Activated CD4-positive, CD25-positive, alpha-beta regulatory T cell (primary cell): ENCODE measurements around the gene GADD45GIP1.
"Not testable (repeated sequence)": the region's sequence is repeated elsewhere in the genome, so short reads cannot be mapped to it uniquely, and the experiment has no call there.

ENCODE experiments used
- DNase-seq, 4 experiments: peaks; one replicate each; lab custom pipeline; 2025; lab: John Stamatoyannopoulos, UW

Gene GADD45GIP1

DNA sequence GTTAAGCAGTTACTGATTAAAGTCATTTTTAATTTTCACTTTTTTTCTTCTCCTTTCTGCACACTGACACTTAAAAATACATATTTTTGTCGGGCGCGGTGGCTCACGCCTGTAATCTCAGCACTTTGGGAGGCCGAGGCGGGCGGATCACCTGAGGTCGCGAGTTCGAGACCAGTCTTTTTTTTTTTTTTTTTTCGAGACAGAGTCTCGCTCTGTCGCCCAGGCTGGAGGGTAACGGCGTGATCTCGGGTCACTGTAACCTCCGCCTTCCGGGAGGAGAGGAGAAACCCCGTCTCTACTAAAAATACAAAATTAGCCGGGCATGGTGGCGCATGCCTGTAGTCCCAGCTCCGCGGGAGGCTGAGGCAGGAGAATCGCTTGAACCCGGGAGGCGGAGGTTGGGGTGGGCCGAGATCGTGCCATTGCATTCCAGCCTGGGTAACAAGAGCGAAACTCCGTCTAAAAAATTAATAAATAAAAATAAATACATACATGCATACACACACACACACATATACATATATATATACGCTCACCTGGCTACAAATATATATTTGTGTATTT lies 448 bp upstream of the GADD45GIP1 start:
- DNase-seq: not testable (repeated sequence)

DNA sequence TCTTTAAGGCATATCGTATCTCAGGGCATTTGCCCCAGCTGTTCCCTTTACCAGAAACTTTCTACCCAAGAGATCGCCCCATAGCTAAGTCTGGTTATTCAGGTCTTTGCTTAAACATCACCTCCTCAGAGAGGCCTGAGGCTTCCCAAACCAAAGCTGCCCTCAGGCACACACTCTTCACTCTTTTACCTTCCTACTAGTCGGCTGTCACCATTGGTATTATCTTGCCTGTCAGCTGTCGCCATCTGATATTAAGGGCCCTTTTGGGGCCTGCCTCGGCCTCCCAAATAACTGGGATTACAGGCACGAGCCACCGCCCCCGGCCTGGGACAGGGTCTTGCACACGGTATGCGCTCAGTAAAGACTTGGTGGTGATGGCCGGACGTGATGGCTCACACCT lies 1.0 kb downstream of the GADD45GIP1 start:
- DNase-seq: no peak

DNA sequence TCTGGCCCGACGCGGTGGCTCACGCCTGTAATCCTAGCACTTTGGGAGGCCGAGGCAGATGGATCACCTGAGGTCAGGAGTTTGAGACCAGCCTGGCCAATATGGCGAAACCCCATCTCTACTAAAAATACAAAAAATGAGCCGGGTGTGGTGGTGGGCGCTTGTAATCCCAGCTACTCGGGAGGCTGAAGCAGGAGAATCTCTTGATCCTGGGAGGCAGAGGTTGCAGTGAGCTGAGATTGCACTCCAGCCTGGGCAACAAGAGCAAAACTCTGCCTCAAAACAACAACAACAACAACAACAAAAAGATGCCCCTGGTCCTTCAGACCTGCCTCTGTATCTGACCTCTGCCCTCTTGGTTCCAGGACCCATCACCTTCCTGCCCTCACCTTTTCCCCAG lies 1.4 kb downstream of the GADD45GIP1 start:
- not testable (repeated sequence) for DNase-seq

DNA sequence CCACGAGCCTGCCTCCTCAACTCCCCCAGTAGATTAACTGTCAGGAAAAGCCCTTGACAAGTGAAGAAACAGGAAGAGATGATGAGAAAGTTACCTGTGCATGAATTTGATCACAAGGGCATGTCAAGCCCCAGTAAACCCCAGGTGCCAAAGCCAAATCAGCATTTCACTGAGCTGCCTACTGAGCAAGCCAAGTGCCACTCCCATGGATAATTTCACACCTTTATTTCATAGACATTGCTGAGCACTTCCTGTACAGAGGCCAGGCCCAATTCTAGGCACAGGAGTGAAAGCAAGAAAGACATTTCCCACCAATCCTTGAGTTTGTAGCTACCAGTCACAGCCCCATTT lies 2.4 kb downstream of the GADD45GIP1 start:
- DNase-seq: no peak

DNA sequence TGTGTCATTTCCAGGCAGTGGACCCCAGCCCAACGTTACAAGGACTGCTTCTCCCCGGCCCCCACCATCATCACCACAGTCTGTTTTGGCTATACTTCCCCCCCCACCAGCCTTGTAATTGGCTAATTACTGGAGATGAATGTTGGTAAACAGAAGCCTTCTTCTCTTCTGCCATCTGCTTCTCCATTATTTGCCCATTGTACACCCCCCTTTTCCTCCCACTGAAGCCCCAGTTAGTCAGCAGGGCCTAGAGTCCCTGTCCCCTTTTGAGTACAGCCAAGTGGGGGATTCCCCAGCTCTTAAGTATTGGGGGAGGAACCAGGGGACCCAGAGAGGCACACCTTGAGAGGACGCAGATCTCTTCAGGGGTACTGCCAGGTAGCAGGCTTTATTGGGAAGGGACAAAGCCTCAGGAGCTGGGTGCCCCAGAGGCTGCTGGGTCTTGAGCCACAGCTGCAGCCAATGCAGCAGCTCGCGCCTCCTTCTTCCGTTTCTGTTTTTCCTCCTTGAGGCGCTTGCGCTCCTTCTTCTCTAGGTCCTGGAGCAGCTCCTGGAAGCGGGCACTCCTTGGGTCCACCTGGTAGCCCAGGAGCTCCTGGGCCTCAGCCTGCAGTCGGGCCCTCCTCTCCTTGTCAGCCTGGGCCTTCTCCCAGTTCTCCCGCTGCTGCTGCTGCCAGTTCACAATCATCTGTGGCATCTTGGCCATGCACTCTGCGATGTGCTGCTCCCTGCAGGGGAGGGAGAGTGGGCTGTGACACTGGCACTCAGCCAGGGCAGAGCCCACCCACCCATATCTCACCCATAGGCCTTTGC lies 3.0 kb downstream of the GADD45GIP1 start:
- no peak for DNase-seq

DNA sequence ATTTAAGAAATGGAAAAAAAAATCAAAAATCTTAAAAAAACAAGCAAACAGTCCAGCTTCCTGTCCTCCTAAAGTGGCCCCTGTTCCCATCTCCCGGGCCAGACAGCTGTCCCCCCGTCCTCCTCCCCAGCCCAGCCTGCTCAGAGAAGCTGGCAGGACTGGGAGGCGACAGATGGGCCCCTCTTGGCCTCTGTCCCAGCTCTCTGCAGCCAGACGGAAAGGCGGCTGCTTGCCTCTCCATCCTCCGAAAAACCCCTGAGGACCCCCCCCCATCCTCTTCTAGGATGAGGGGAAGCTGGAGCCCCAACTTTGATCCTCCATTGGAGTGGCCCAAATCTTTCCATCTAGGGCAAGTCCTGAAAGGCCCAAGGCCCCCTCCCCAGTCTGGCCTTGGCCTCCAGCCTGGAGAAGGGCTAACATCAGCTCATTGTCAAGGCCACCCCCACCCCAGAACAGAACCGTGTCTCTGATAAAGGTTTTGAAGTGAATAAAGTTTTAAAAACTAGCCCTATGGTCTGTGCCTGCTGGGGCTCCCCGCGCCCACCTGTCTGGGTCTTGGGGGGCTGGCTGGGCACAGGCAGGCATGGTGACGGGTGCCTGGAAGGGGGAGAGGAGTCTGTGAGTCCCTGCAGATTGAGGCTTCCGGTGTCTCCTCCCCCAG lies 3.8 kb downstream of the GADD45GIP1 start:
- DNase-seq: no peak

DNA sequence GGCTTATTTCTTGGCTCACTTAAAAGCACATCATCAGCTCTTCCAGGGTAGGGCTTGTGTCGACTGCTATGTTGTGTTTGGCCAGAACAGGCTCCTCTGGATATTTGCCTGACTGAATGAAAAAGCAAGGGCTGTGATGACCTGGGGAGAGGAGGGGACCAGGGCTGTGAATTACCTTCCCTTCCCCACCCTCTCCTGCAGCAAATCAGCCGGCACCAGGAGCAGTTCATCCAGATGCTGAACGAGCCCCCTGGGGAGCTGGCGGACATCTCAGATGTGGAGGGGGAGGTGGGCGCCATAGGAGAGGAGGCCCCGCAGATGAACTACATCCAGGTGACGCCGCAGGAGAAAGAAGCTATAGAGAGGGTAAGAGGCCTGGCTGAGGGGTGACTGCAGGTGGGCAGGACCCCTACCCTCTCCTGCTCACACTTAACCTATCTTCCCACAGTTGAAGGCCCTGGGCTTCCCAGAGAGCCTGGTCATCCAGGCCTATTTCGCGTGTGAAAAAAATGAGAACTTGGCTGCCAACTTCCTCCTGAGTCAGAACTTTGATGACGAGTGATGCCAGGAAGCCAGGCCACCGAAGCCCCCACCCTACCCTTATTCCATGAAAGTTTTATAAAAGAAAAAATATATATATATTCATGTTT lies 4.4 kb downstream of the GADD45GIP1 start:
- DNase-seq: no peak

DNA sequence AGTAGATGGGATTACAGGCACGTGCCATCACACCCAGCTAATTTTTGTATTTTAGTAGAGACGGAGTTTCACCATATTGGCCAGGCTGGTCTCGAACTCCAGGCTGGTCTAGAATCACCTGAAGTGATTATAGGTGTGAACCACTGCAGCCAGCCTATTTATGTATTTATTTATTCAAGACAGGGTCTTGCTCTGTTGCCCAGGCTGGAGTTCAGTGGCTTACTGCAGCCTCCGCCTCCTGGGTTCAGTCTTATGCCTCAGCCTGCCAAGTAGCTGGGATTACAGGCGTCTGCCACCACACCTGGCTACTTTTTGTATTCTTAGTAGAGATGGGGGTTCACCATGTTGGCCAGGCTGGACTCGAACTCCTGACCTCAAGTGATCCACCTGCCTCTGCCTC lies 5.0 kb downstream of the GADD45GIP1 start:
- not testable (repeated sequence) for DNase-seq

DNA sequence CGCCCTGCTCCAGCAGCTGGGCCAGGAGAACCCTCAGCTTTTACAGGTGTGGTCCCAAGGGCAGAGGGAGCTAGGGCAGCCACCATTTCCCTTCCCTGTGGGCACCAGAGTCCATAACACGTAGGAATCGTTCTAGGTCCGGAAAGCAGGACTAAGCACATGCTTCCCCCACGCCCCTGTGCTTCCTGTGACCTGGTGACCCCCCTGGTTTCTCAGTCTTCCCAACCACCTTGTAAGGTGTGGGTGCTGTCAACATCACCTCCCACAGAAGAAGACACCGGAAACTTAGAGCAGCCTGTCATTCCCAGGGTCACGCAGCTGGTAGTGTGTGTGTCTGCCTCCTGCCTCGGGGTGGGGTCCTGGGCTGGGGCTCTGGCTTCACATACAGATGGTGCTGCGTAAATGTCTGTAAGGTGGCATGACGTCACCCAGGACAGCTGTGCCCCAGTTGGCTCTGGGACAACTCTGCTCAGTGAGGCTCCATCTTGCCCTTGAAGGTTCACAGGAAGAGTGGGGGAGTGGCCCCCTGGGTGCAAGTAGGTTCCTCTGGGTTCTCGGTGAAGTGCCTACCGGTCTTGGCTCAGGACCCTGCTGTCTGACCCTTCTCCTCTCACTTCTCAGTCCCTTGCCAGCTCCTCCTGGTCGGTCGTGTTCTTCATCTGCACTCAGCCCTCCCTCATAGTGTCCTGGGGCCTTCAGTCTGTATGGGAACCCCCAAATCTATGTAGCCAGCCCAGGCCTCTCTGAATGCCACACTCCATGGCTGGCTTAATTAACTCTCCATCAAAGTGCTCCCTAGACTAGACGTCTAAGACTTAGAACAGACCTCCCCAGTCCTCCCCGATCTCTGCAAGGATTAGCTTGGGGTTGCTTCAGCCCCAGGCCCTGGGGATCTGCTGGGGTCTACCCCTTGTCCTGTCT lies 7.4 kb downstream of the GADD45GIP1 start:
- no peak for DNase-seq

DNA sequence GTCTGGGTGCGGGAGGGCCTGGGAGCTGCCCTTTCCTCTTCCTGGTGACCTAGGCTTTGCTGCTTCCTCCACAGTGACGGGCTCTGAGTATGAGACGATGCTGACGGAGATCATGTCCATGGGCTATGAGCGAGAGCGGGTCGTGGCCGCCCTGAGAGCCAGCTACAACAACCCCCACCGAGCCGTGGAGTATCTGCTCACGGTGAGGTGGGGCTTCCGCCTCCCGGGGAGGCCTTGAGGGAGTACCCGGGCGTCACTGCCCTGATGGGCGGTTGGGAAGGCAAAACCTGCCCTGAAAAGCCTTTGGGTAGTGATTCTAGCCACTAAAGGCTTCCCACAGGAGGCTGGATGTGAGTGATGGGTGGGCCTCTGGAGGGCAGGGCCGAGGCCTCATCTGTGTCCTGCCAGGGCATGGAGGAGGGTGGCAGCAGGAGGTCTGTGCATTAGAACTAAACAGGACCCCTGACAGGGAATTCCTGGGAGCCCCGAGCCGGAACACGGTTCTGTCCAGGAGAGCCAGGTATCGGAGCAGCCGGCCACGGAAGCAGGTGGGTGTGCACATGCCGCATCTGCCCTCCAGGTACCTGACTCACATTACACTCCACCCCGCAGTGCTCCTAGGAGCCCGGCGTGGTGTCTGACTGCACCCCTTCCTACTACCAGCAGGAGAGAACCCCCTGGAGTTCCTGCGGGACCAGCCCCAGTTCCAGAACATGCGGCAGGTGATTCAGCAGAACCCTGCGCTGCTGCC lies 8.2 kb downstream of the GADD45GIP1 start:
- DNase-seq: no peak

DNA sequence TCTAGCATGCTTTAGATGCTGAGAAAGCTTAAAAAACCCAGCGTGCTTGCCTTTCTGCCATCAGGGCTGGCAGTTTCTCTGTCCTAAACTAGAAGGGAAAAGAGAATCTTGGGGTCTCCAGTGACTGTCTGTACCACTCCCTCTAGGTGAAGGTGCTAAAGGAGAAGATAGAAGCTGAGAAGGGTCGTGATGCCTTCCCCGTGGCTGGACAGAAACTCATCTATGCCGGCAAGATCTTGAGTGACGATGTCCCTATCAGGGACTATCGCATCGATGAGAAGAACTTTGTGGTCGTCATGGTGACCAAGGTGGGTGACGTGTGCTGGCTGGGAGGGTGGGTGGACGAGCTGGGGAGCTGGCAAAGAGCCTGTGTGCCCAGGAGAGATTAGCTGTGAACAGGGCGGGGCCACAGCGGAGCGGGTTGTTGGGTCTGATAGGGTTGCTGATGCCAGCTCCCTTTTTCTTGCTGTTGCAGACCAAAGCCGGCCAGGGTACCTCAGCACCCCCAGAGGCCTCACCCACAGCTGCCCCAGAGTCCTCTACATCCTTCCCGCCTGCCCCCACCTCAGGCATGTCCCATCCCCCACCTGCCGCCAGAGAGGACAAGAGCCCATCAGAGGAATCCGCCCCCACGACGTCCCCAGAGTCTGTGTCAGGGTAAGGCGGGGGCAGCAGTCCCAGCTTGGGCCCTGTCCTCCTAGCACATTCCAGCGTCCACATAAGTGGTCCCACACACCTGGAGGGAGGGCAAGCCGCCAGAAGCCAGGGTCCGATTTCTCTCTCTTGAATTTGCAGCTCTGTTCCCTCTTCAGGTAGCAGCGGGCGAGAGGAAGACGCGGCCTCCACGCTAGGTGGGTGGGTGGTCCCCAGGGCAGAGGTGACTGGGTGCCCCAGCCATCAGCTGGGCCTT lies 9.1 kb downstream of the GADD45GIP1 start:
- no peak for DNase-seq

DNA sequence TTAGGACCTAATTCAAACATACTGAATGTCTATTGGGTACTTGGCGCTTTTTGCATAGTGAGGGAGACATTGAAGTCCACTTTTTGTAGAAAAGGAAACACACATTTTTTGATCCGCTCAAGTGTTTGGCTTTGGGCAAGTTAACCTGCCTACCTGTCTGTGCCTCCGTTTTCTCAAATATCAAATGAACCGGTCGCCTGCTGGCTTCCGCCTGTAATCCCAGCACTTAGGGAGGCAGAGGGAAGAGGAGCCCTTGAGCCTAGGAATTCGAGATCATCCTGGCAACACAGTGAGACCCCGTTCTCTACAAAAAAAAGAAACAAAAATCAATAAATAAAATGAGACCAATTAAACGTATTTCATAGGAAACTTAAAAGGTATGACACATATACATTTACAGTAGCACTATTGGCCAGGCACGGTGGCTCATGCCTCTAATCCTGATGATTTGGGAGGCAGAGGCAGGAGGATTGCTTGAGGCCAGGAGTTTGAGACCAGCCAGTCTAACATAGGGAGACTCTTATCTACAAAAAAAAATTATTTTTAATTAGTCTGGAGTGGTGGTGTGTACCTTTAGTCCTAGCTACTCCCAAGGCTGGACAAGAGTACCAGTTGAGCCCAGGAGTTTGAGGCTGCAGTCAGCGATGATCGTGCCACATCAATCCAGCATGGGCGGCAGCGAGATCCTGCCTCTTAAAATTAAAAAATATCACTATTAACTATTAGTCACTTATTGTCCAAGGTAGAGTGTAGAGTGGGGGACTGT lies 10.1 kb downstream of the GADD45GIP1 start:
- DNase-seq: no peak

DNA sequence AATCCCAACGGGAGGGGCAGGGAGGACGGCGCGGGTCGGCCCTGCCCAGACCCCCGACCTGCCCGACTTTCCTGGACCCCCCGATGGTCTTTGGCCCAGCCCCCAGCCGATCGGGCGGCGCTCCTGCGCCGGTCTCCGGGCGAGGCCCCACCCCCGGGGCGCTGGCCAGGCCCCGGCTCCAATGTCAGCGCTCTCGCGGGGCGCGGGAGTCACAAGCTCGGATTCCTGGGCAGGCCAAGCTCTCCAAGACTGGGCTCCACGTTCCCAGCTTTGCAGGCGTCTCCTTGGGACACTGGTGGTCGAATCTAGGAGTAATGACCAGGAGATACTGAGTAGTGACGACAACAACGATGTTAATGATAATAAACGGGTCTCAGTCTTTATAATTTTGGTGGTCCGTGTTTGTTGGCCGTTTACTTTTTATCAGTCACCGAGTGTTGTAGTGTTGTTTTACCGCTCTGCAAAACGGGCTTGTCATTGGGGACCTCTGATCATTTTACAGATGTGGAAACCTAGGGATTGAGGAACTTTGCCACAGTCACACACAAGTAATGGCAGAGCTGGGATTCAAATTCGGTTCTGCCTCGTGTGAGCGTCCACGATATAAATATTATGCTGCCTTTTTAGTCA lies 10.8 kb downstream of the GADD45GIP1 start:
- peak; percentile 25 to 53 (median 42) for DNase-seq

DNA sequence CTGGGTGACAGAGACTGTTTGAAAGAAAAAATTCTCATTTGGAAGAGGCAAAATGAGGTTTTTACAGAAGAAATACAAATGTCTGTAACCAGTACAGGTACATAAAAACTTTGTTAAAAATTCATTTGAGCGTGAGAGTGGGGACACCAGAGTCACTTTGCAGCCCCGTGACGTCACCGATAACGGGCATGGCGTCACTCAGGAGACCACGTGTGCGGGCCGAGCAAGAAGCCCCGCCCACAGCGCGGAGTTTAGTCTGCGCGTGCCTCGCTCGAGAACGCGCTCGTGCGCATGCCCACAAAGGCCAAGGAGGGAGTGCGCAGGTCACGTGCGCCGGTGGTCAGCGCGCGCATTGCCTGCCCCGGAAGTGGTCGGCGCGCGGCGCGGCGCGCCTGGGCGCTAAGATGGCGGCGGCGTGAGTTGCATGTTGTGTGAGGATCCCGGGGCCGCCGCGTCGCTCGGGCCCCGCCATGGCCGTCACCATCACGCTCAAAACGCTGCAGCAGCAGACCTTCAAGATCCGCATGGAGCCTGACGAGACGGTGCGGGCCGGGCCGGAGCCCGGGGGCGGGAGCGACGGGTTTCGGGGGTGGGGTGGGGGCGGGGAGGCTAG lies 11.4 kb downstream of the GADD45GIP1 start, which contains the start of gene RAD23A:
TSS of gene RAD23A (plus strand) at position 384 of the 613 bp plus-strand sequence. CDS start at position 471, 87 bp downstream.
- DNase-seq: peak; percentile 95 to 98 (median 96)

DNA sequence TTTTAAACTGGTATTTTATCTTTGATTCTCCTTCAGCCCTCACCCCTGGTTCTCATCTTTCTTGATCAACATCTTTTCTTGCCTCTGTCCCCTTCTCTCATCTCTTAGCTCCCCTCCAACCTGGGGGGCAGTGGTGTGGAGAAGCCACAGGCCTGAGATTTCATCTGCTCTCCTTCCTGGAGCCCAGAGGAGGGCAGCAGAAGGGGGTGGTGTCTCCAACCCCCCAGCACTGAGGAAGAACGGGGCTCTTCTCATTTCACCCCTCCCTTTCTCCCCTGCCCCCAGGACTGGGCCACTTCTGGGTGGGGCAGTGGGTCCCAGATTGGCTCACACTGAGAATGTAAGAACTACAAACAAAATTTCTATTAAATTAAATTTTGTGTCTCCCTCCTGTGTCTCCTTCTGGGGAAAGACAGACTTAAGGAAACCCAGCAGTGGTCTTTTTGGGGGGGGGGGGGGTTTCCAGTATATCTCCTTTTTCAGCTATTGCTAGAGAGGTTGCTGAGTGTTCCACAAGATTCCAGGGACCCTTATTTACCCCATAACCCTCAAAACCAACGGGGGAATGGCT lies 12.8 kb downstream of the GADD45GIP1 start:
- no peak for DNase-seq

DNA sequence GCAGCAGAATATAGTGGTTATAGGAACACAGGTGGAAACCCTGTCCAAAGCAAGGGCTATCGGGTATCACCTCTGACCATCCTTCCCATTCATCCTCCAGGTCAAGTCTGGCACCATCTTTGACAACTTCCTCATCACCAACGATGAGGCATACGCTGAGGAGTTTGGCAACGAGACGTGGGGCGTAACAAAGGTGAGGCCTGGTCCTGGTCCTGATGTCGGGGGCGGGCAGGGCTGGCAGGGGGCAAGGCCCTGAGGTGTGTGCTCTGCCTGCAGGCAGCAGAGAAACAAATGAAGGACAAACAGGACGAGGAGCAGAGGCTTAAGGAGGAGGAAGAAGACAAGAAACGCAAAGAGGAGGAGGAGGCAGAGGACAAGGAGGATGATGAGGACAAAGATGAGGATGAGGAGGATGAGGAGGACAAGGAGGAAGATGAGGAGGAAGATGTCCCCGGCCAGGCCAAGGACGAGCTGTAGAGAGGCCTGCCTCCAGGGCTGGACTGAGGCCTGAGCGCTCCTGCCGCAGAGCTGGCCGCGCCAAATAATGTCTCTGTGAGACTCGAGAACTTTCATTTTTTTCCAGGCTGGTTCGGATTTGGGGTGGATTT lies 13.5 kb downstream of the GADD45GIP1 start:
- DNase-seq: no peak

DNA sequence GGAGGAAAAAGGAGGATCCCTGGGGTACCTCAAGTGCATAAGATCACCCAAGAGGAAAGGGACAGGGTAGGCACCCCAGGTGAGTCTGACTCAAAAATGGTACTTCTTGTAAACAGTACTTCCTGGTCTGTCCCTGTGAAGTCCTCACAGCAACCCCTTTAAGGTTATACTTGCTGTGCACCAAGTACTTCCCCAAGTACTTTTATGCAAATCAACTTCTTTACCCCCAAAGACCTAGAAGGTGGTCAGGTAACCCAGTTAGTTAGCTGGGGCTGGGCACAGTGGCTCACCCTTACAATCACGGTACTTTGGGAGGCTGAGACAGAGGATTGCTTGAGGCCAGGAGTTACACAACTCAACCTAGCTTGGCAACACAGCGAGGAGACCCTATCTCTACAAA lies 16.1 kb downstream of the GADD45GIP1 start:
- no peak for DNase-seq
